Inferior parietal cortex (tissue), 1 donor: Measurements from ENCODE around the gene WFS1.

Source experiments
- DNase-seq: peaks from one replicate; pipeline ENCODE4 v3.0.0-alpha.2; 2016; ENCODE audit errors: extremely low spot score

Gene WFS1

GRCh38 chr4:6298852-6299251 lies 29.2 kb downstream of the WFS1 start:
- no peak for DNase-seq

GRCh38 chr4:6299875-6300274 lies 30.2 kb downstream of the WFS1 start:
- DNase-seq = no peak

GRCh38 chr4:6300359-6300758 lies 30.7 kb downstream of the WFS1 start:
- DNase-seq = no peak

GRCh38 chr4:6301051-6301731 lies 31.5 kb downstream of the WFS1 start:
- no peak for DNase-seq

- no peak for DNase-seq
Observed at GRCh38 chr4:6301732-6302442, 32.2 kb downstream of the WFS1 start.

GRCh38 chr4:6302869-6303268 lies 33.2 kb downstream of the WFS1 start:
- DNase-seq = no peak

GRCh38 chr4:6303943-6304342 lies 34.3 kb downstream of the WFS1 start:
- no peak for DNase-seq

GRCh38 chr4:6306299-6306698 lies 36.6 kb downstream of the WFS1 start:
- no peak for DNase-seq

- no peak for DNase-seq
Observed at GRCh38 chr4:6307230-6307629, 37.6 kb downstream of the WFS1 start.

- no peak for DNase-seq
Observed at GRCh38 chr4:6307891-6308290, 38.2 kb downstream of the WFS1 start.

GRCh38 chr4:6308899-6309643 lies 39.4 kb downstream of the WFS1 start:
- DNase-seq = no peak

- no peak for DNase-seq
Observed at GRCh38 chr4:6309777-6310176, 40.1 kb downstream of the WFS1 start.

GRCh38 chr4:6313216-6313615 lies 43.6 kb downstream of the WFS1 start:
- no peak for DNase-seq

- no peak for DNase-seq
Observed at GRCh38 chr4:6316461-6317003, 46.9 kb downstream of the WFS1 start.

- no peak for DNase-seq
Observed at GRCh38 chr4:6318206-6318605, 48.6 kb downstream of the WFS1 start.

GRCh38 chr4:6319530-6320150 lies 50.0 kb downstream of the WFS1 start:
- DNase-seq = no peak

GRCh38 chr4:6320663-6321062 lies 51.0 kb downstream of the WFS1 start:
- no peak for DNase-seq

- no peak for DNase-seq
Observed at GRCh38 chr4:6321361-6321760, 51.7 kb downstream of the WFS1 start.

GRCh38 chr4:6322067-6322760 lies 52.6 kb downstream of the WFS1 start:
- DNase-seq = no peak

GRCh38 chr4:6322761-6323566 lies 53.3 kb downstream of the WFS1 start:
- DNase-seq = no peak
